A673 (cell line): ENCODE measurements around the gene COMT.

Experiments
- EZH2 ChIP-seq: fragments of 200-600 bp; sonication (generic); IDR thresholded peaks from 2 replicates; pipeline ENCODE4 v1.6.1; 2017; ENCODE audit warnings: borderline replicate concordance, low read depth, mild to moderate bottlenecking, mixed read lengths, antibody characterized with exemption, low read length; ENCODE audit not compliant: poor library complexity, severe bottlenecking
- TF ChIP-seq, protein P1 (sequence below): fragments of 300-800, 200-600 bp; sonication (generic); conservative IDR thresholded peaks from 2 replicates; pipeline ENCODE4 v1.5.1; 2017; ENCODE audit warnings: low read depth, mild to moderate bottlenecking, antibody characterized with exemption, low read length, moderate library complexity, mixed read lengths

DNA sequence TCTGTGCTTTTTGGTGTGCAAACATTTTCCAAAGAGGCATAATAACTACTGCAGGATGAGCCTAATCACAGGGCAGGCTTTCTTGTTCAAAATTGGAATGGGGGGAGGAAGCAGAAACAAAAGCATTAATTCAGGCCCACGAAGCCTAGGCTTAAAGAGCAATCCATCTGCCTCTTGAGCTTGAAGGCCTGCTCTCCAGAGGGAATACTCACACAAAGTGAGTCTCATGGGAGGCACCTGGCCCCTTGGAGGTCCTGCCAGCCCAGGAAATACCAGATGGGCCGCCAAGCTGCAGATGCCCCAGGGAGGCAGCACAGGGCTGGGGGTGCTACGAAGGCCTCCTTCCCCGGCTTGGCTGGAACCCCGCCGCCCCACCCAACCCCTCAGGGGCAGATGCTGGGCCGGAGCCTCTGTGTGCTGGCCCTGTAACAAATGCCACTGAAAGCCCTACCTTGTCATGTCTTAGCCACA lies 39.3 kb upstream of the COMT start:
- TF ChIP-seq, protein P1, sequence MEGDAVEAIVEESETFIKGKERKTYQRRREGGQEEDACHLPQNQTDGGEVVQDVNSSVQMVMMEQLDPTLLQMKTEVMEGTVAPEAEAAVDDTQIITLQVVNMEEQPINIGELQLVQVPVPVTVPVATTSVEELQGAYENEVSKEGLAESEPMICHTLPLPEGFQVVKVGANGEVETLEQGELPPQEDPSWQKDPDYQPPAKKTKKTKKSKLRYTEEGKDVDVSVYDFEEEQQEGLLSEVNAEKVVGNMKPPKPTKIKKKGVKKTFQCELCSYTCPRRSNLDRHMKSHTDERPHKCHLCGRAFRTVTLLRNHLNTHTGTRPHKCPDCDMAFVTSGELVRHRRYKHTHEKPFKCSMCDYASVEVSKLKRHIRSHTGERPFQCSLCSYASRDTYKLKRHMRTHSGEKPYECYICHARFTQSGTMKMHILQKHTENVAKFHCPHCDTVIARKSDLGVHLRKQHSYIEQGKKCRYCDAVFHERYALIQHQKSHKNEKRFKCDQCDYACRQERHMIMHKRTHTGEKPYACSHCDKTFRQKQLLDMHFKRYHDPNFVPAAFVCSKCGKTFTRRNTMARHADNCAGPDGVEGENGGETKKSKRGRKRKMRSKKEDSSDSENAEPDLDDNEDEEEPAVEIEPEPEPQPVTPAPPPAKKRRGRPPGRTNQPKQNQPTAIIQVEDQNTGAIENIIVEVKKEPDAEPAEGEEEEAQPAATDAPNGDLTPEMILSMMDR = no peak
- TF ChIP-seq EZH2 = no peak
